NCI-H1092 treated with DMSO at 0.1 percent for 48 hours (cell line): ENCODE results near the gene TMEM131L.
"Not testable (repeated sequence)": the region's sequence is repeated elsewhere in the genome, so short reads cannot be mapped to it uniquely, and the experiment has no call there.

Experiments
- DNase-seq: peaks from one replicate; lab custom pipeline; 2025; lab: John Stamatoyannopoulos, UW

TMEM131L gene

DNA sequence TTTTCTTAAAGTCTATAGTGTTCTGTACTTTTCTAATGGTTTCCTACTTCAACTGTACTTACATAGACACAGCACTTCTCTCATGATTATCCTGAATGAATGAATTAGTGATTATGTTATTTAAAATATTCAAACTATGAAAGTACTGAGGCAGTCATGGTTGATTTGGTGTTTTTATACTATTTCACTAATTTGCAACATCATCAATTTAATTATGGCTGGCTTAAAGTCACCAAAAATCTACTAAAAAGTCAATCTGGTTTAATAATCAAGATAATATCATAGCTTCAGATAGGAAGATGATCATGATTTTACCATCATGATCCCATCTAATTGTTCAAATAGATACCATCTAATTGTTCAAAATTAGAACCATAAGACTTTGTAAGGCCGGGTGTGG, 16.8 kb upstream of the TMEM131L start:
- no peak for DNase-seq

DNA sequence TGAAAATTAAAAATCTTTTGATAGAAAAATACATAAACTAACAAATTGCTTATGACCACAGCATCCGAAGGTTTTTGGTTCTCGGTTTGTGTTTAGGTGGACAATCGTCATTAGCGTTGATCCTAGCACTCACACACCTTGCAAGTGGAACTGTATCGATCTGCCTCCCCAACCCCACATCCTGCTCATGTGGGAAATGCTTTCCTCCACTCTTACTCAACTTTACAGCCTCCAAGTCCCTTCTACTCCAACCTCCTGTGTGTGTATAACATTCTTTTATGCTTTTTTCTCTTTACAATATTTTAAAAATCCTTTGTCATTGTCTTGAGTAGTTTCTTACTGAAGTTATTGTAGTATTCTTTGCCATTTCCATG, 15.6 kb upstream of the TMEM131L start:
- DNase-seq, result no peak

GRCh38 chr4:153451145-153451544, 15.0 kb upstream of the TMEM131L start:
- not testable (repeated sequence) for DNase-seq

GRCh38 chr4:153451911-153452657, 14.1 kb upstream of the TMEM131L start:
- DNase-seq, result no peak

DNA sequence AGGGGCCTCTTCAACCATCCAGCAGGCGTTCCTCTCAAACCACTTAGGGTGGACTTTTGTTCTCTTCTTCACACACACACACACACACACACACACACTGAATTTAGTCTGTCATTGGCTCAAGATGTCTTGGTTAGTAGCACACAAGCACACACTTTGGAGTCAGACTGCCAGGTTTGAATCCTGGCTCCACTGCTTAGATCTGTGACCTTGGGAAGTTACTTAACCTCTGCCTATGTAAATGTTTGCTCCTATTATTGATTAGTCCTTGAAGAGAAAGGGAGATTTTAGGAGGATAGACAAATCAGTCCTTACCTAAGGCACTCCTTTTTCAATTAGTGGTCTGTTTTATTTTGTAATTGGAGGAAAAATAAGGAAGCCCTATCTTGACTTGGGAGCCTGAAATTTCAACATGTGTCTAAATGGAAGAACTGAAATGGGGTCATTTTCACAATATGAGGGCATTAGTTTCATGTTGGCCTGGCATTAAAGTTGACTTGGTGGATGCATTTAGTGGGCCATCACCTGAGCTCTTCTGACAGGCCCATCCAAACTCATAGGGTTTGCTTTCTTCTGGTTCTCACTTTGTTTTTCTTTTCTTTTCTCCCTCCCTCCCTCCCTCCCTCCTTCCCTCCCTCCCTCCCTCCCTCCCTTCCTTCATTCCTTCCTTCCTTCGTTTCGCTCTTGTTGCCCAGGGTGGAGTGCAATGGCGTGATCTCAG, 13.3 kb upstream of the TMEM131L start:
- DNase-seq, result no peak

DNA sequence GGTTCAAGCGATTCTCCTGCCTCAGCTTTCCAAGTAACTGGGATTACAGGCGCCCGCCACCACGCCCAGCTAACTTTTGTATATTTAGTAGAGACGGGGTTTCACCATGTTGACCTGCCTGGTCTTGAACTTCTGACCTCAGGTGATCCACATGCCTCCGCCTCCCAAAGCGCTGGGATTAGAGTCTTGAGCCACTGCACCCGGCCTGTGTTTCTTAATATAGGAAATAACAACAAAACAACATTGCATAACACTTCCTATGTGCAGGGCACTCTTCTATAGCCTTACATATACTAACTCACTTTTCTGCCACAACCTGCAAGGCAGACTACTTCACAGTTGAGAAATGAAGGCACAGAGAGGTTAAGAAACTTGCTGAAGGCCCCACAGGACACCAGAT, 12.8 kb upstream of the TMEM131L start:
- DNase-seq, result no peak

DNA sequence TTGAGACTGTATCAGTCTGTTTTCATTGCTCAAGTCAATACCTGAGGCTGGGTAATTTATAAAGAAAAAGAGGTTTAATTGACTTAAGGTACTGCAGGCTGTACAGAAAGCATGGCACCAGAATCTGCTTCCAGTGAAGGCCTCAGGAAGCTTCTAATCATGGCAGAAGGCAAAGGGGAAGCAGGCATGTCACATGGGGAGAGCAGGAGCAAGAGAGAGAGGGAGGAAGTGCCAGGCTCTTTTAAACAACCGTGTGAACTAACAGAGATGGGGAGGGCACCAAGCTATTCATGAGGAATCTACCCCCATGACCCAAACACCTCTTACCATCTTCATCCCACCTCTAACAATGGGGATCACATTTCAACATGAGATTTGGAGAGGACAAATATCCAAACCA, 7.2 kb upstream of the TMEM131L start:
- no peak for DNase-seq

DNA sequence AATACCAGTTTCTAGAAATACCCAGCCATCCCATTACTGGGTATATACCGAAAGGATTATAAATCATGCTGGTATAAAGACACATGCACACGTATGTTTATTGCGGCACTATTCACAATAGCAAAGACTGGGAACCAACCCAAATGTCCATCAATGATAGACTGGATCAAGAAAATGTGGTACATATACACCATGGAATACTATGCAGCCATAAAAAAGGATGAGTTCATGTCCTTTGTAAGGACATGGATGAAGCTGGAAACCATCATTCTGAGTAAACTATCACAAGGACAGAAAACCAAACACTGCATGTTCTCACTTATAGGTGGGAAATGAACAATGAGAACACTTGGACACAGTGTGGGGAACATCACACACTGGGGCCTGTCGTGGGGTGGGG, 4.6 kb upstream of the TMEM131L start:
- DNase-seq, result not testable (repeated sequence)

- DNase-seq, result no peak
Measured at GRCh38 chr4:153464068-153464467, 2.1 kb upstream of the TMEM131L start.

- no peak for DNase-seq
Measured at GRCh38 chr4:153465140-153465539, 1.0 kb upstream of the TMEM131L start.

DNA sequence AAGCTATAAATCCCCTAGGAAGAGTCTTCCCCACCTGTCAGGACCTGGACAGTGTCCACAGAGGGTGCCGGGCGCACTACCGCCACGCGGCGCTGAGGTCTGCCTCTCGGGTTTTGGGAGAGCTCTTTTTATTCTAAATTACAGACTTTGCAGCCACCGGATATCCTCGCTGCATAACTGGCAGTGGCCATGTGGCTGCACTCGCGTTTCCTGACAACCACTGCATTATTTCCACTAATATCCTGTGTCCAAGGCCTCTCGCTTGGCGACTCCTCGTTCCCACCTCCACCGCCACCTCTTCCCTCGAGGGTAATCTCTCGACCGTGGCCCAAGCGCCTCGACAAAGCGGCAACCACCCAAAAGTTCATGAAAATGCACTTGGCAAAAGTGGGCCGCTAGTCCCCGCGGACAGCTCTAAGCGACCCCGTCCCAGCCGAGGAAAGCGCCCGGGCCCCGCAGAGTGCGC, 512 bp upstream of the TMEM131L start:
- DNase-seq, result peak; percentile 55

DNA sequence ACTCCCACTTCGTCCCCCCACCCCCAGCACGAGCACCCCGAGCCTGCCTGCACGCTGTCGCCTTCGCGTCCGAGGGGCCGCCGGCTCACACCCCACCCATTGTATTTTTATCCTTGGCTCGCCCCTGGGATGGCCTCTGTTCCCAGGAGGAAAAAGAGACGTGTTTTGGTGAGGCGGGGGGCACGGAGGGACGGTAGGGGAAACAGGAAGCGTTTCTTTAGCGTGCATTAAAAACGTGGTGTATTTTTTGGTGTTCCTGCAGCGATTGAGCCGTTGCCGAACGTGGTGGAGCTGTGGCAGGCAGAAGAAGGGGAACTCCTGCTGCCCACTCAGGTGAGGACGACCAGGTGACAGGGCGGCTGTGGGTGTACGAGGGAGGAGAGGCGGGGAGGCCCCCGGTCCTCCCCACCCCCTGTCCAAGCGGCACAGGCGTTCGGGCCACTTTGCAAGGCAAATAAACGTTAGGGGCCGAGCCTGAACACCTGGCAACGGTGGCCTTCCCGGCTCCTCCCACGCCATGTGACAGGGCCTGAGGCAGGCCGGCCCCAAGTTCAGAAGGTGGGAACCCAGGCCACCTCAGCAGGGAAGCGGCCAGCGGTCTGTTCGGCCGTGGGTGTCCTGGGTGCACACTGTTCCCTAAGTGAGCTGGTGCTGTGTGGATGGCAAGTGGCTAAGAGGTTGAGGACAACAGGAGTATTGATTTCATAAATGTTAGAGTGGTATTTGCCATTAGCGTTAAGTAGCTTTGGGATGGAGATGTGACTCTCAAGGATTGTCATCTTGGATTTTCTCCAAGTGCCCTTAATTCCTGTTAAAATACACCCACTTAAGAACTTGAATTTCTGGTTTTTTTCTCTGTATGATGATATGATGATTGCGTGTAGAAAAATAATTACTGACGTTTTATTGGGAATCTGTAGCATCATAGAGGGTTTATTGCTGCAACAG, 1.1 kb downstream of the TMEM131L start:
- DNase-seq, result peak; percentile 64

DNA sequence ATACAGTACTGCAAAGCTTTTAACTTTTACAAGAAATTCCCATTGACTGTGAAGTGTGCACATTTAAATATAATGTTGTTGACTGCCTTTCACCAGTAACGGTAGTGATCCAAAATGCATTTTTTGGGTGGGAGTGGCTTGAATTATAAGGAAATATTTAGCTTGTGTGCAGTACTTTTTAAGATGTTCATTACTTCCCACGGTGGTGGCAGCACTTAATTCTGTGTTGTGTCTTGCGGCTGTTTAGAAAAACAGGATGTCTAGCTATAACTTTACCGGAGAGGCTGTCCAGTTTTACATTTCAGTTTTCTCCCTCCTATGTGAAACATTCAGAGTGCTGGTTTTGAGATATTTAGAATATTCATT, 1.7 kb downstream of the TMEM131L start:
- DNase-seq, result no peak

GRCh38 chr4:153468587-153468986, 2.4 kb downstream of the TMEM131L start:
- no peak for DNase-seq

DNA sequence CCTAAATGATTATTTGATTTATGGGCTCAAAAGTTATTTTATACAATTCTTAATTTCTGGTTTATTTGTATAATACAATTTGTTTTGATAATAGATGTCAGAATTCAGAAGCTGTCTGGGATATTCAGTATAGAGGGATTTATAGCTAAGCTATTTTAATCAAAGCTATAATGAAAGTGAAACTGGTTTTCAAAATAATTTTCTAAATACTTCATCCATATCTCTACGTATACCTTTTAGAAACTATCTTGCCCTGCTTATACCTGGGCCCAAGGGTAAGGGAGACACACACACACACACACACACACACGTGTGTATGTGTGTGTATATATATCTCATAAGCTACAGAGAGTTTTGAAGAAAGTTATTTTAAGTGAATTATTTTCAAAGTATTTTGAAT, 2.9 kb downstream of the TMEM131L start:
- no peak for DNase-seq

DNA sequence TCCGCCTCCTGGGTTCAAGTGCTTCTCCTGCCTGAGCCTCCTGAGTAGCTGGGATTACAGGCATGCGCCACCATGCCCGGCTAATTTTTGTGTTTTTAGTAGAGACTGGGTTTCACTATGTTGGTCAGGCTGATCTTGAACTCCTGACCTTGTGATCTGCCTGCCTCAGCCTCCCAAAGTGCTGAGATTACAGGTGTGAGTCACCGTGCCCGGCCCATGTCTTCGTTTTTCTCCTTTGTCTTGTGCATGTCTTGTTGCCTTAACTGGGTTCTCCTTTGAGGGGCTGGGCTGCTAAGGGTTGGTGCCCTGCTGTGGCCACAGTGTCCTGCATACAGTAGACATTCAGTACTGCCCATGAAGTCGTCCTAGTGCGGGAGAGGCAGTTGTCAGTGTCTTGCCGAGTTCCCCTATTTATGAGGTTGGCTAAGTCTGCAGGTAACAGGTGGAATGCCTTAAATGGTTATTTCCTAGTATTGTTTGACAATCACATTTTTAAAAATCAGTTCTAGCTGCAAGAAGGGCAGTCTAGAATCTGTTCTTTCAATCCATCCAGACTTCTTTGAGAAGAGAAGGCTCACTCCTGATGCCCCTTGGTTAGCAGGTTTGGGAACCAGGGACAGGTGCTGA, 5.0 kb downstream of the TMEM131L start:
- not testable (repeated sequence) for DNase-seq

- DNase-seq, result no peak
Measured at GRCh38 chr4:153471698-153472093, 5.5 kb downstream of the TMEM131L start.

- DNase-seq, result no peak
Measured at GRCh38 chr4:153472122-153473037, 6.2 kb downstream of the TMEM131L start.

DNA sequence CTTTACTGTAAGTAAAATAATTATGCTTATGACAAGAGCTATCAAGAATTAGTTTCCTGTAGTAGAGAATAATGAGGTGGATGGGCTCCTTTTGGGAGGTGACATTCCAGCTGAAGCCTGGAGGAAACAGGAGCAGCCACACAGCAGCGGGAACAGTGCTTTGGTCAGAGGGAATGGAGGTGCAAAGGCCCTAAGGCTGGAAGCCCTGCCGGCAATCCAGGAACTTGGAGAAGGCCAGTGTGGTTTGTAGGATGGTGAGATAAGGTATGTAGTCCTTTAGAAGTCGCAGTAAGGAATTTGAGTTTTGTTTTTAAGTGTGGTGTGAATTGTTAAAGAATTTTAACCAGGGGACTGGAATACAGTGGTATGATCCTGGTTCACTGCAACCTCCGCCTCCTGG, 8.1 kb downstream of the TMEM131L start:
- no peak for DNase-seq

DNA sequence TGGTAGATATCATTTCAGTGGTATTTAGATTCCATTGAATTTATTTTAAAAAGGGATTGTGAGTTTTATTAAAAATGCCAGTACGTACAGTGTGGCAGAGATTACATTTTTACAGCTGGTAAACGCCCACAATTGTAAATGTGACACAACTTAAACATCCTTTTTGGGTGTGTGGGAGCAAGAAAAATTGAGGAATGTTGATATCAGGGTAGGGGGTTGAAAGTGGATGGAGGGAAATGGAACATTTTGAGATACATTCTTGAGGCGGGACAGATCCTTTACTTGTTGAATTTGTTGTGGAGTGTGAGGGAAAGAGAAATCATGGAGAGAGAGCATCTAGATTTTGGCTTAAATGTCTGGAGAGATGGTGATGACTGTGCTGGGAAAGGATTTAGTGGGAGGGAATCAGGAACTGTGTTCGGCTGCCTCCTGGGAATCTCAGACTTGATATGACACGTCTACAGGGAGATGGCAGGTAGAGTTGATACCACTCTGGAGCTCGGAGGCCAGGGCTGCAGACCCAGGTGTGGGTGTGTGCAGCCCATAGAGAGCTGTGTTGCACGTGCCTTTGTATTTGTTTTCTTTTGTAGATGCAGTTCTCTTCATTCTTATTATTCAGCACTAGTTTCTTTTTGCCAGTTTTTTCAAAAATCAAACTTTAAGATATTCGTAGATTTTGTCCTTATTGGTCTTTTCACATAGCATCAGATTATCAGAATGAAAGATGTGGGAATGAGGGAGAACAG, 10.8 kb downstream of the TMEM131L start:
- no peak for DNase-seq
